ENCODE measurements around the gene ITPR1.

Gene ITPR1

GRCh38 chr3:4491855-4492207, 1.3 kb upstream of the ITPR1 start:
- no peak for DNase-seq (ENCODE audit: low read depth in 2 of 2)

GRCh38 chr3:4492208-4493013, 737 bp upstream of the ITPR1 start:
- DNase-seq (ENCODE audit: low read depth in 2 of 2), result no peak

- DNase-seq (ENCODE audit: low read depth in 2 of 2), result no peak
These were observed 1.1 kb downstream of the ITPR1 start for GRCh38 chr3:4493941-4494894.

GRCh38 chr3:4494895-4495264, 1.7 kb downstream of the ITPR1 start:
- DNase-seq (ENCODE audit: low read depth in 2 of 2), result no peak

- no peak for DNase-seq (ENCODE audit: low read depth in 2 of 2)
These were observed 2.3 kb downstream of the ITPR1 start for GRCh38 chr3:4495294-4496086.

GRCh38 chr3:4496087-4496452, 2.9 kb downstream of the ITPR1 start:
- no peak for DNase-seq (ENCODE audit: low read depth in 2 of 2)

GRCh38 chr3:4497005-4497692, 4.0 kb downstream of the ITPR1 start:
- DNase-seq (ENCODE audit: low read depth in 2 of 2), result no peak

- DNase-seq (ENCODE audit: low read depth in 2 of 2), result no peak
These were observed 4.7 kb downstream of the ITPR1 start for GRCh38 chr3:4497843-4498324.

GRCh38 chr3:4498446-4498845, 5.3 kb downstream of the ITPR1 start:
- no peak for DNase-seq (ENCODE audit: low read depth in 2 of 2)

GRCh38 chr3:4501437-4501836, 8.3 kb downstream of the ITPR1 start:
- DNase-seq (ENCODE audit: low read depth in 2 of 2), result no peak

GRCh38 chr3:4501927-4502326, 8.8 kb downstream of the ITPR1 start:
- DNase-seq (ENCODE audit: low read depth in 2 of 2), result no peak

- no peak for DNase-seq (ENCODE audit: low read depth in 2 of 2)
These were observed 9.9 kb downstream of the ITPR1 start for GRCh38 chr3:4503050-4503449.

GRCh38 chr3:4504340-4505261, 11.5 kb downstream of the ITPR1 start:
- no peak for DNase-seq (ENCODE audit: low read depth in 2 of 2)

- DNase-seq (ENCODE audit: low read depth in 2 of 2), result no peak
These were observed 12.8 kb downstream of the ITPR1 start for GRCh38 chr3:4505688-4506558.

- DNase-seq (ENCODE audit: low read depth in 2 of 2), result no peak
These were observed 13.4 kb downstream of the ITPR1 start for GRCh38 chr3:4506559-4507023.

GRCh38 chr3:4507024-4507596, 14.0 kb downstream of the ITPR1 start:
- no peak for DNase-seq (ENCODE audit: low read depth in 2 of 2)

- DNase-seq (ENCODE audit: low read depth in 2 of 2), result no peak
These were observed 15.2 kb downstream of the ITPR1 start for GRCh38 chr3:4508048-4508981.

GRCh38 chr3:4509043-4509442, 15.9 kb downstream of the ITPR1 start:
- no peak for DNase-seq (ENCODE audit: low read depth in 2 of 2)
